Retinal pigment epithelial cell (primary cell): ENCODE results near the gene MARCKSL1.
"Not testable (repeated sequence)": the region's sequence is repeated elsewhere in the genome, so short reads cannot be mapped to it uniquely, and the experiment has no call there.

Experiments
- DNase-seq: peaks from one replicate; pipeline ENCODE4 v3.0.0-alpha.2; 2010; ENCODE audit warnings: low read depth
- H3K4me3 ChIP-seq: 2 replicates; pipeline ENCODE4 v1.5.1; 2011; ENCODE audit warnings: mild to moderate bottlenecking, low read length, control low read depth, moderate library complexity
- TF ChIP-seq, protein P1 (sequence below): conservative IDR thresholded peaks from 2 replicates; pipeline ENCODE4 v1.5.1; 2011; ENCODE audit warnings: low read depth, low read length, control low read depth, inconsistent platforms

The MARCKSL1 gene

DNA sequence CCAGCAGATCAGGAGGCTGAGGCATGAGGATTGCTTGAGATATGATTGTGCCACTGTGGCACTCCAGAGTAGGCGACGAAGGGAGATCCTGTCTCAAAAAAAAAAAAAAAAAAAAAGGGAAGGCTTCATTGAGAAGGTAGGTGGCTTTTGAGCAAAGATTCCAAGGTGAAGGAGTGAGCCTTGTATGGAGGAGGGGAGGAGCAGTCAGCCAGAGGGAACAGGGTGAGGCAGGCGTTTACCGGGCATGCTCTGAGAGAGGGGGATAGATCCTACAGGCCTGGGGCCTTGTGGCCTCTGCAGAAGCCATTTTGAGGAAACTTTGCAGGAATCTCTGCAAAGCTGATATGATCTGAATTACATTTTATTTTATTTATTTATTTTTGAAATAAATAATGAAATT, 49.3 kb downstream of the MARCKSL1 start:
- DNase-seq = no peak
- H3K4me3 ChIP-seq = no peak overlapping the region
- TF ChIP-seq, protein P1, sequence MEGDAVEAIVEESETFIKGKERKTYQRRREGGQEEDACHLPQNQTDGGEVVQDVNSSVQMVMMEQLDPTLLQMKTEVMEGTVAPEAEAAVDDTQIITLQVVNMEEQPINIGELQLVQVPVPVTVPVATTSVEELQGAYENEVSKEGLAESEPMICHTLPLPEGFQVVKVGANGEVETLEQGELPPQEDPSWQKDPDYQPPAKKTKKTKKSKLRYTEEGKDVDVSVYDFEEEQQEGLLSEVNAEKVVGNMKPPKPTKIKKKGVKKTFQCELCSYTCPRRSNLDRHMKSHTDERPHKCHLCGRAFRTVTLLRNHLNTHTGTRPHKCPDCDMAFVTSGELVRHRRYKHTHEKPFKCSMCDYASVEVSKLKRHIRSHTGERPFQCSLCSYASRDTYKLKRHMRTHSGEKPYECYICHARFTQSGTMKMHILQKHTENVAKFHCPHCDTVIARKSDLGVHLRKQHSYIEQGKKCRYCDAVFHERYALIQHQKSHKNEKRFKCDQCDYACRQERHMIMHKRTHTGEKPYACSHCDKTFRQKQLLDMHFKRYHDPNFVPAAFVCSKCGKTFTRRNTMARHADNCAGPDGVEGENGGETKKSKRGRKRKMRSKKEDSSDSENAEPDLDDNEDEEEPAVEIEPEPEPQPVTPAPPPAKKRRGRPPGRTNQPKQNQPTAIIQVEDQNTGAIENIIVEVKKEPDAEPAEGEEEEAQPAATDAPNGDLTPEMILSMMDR = no peak

DNA sequence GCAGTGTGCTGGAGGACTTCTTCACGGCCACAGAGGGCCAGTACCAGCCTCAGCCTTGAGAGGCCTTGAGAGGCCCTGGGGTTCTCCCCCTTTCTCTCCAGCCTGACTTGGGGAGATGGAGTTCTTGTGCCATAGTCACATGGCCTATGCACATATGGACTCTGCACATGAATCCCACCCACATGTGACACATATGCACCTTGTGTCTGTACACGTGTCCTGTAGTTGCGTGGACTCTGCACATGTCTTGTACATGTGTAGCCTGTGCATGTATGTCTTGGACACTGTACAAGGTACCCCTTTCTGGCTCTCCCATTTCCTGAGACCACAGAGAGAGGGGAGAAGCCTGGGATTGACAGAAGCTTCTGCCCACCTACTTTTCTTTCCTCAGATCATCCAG, 50.4 kb downstream of the MARCKSL1 start:
- no peak overlapping the region for H3K4me3 ChIP-seq
- TF ChIP-seq, protein P1 = no peak
- no peak for DNase-seq

DNA sequence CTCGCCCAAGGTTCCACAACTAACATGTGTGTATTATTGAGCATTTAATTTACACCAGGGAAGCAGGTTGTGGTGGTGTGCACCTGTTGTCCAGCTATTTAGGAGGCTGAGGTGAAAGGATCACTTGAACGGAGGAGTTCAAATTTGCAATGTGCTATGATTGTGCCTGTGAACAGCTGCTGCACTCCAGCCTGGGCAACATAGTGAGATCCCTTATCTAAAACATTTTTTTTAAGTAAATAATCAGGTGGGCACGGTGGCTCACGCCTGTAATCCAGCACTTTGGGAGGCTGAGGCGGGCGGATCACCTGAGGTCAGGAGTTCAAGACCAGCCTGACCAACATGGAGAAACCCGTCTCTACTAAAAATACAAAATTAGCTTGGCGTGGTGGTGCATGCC, 51.3 kb downstream of the MARCKSL1 start:
- H3K4me3 ChIP-seq, DNase-seq: not testable (repeated sequence)
